ENCODE data around the gene BCO2. TPM values are rescaled to one million over a fixed set of nuclear protein-coding genes. Genes with fewer than 3 reads are reported as not detected.

BCO2 gene
- total RNA-seq, 4 donors from 2014 or later = 2.7 to 17.0 (median 9.5) TPM

DNA sequence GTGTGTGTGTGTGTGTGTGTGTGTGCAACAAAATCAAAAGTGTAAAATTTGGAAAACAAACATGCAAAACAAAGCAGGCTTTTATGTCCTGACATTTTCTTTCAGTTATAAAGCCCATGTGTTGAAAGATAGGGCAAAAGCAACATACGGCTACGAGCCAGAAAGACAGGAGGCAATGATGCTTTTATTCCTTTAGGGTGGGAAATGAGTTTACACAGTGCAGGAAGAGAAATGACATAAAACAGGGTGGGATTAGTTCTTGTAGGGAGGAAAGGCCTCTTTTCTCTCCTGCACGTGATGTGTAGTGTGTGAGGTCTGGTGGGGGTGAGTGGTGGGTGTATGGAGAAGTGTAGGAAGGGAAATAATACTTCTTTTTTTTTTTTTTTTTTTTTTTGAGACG lies 40.8 kb upstream of the BCO2 start:
- no peak for TF ChIP-seq POLR2A (IDR thresholded peaks at IDR 0.05)
- TF ChIP-seq, protein P1, sequence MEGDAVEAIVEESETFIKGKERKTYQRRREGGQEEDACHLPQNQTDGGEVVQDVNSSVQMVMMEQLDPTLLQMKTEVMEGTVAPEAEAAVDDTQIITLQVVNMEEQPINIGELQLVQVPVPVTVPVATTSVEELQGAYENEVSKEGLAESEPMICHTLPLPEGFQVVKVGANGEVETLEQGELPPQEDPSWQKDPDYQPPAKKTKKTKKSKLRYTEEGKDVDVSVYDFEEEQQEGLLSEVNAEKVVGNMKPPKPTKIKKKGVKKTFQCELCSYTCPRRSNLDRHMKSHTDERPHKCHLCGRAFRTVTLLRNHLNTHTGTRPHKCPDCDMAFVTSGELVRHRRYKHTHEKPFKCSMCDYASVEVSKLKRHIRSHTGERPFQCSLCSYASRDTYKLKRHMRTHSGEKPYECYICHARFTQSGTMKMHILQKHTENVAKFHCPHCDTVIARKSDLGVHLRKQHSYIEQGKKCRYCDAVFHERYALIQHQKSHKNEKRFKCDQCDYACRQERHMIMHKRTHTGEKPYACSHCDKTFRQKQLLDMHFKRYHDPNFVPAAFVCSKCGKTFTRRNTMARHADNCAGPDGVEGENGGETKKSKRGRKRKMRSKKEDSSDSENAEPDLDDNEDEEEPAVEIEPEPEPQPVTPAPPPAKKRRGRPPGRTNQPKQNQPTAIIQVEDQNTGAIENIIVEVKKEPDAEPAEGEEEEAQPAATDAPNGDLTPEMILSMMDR (IDR thresholded peaks at IDR 0.05) = no peak
- Histone ChIP-seq H3K4me1 (peaks cover 4 to 28% (median 6%) of the 10 kb centered on the region in 3 donors), H3K9me3 (no peaks in the 10 kb centered on the region), H3K27me3 (no peaks in the 10 kb centered on the region), H3K27ac (no peak overlapping the region), H3K36me3 (no peaks in the 10 kb centered on the region), H3K4me3 (no peak overlapping the region)
- WGBS, 2 donors = 83 to 90% methylated on average over 3 of the region's 4 CpGs
- intact Hi-C loops (cut with DNase I) = no loop called here
- no peak for DNase-seq

DNA sequence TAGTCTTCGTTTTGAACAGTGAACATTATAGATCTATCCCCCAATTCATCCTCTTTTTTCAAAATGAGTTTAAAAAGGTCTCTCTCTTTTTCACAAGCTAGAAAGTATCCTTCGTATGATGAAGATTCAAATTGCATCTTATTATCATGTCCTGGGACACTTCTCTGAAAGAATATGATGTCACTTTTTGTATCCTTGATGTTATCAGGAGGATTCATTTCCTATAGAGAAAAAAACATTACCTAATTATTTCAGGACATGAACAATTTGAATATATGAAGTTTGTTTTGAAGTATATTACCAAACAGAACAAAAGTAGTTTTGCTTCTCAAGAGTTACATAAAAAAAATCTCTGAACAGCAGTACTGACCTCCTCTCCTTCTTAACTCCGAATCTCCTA lies 31.7 kb upstream of the BCO2 start:
- WGBS, 2 donors = 86 to 87% methylated on average over 3 of the region's 3 CpGs
- H3K27me3 ChIP-seq = no peaks in the 10 kb centered on the region
- intact Hi-C loops (cut with DNase I) = no loop called here
- H3K36me3 ChIP-seq = peaks cover 0 to 65% (median 0%) of the 10 kb centered on the region in 3 donors
- DNase-seq = no peak
- no peak overlapping the region for H3K27ac ChIP-seq
- no peaks in the 10 kb centered on the region for H3K4me1 ChIP-seq
- peaks cover 0 to 9% (median 9%) of the 10 kb centered on the region in 3 donors for H3K9me3 ChIP-seq
- no peak for TF ChIP-seq POLR2A (IDR thresholded peaks at IDR 0.05)
- H3K4me3 ChIP-seq = no peak overlapping the region

DNA sequence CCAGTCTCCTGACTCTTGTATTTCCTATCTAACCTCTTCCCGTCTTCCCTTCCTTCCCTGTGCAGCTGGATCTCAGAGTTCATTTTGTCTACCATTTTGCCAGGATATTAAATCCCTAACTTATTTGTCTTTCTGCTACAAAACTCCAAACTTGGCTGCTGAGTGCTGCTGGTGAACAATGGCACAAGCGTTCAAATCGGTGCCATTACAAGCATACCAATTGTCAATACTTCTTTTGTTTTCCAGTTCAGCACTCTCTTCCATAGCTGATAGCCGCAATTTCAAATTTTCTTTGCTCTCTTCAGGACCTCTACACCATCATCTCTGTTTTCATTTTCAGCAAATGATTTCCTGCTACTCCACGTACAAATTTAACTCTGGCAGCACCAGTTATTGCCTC lies 24.8 kb upstream of the BCO2 start:
- H3K9me3 ChIP-seq = no peaks in the 10 kb centered on the region
- no peaks in the 10 kb centered on the region for H3K4me1 ChIP-seq
- DNase-seq = no peak
- peaks cover 0 to 74% (median 8%) of the 10 kb centered on the region in 3 donors for H3K36me3 ChIP-seq
- H3K4me3 ChIP-seq = no peak overlapping the region
- TF ChIP-seq, protein P1 (IDR thresholded peaks at IDR 0.05) = no peak
- TF ChIP-seq POLR2A (IDR thresholded peaks at IDR 0.05) = no peak
- no peaks in the 10 kb centered on the region for H3K27me3 ChIP-seq
- 75 to 78% methylated on average over 5 of the region's 5 CpGs for WGBS, 2 donors
- H3K27ac ChIP-seq = no peak overlapping the region
- intact Hi-C loops (cut with DNase I) = no loop called here

DNA sequence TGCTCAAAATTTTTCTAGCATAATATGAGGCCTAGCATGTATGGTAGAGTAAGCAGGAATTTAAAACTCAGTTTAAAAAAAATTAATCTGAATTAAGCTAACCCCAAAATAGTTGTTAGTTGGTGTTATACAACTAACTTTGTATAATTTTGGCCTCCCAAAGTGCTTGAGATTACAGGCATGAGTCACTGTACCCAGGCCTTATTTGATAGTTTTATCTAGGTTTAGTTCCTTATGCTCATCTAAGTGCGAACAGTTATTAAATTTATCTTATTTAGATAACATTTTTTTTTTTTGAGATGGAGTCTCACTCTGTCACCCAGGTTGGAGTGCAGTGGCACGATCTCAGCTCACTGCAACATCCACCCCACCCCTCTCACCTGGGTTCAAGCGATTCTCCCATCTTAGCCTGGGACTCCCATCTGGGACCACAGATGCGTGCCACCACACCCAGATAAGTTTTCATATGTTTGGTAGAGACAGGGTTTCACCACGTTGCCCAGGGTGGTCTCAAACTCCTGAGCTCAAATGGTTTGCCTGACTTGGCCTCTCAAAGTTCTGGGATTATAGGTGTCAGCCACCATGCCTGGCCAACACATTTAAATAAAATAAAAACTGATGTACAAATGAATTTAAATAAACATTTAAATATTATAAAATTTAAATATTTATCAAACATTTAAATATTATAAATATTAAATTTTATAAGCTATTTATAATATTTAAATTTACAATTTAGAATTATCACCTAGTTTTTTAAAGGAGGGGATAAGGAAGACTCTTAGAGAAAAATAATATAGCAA lies 19.0 kb upstream of the BCO2 start:
- no peak overlapping the region for H3K4me3 ChIP-seq
- DNase-seq = no peak
- TF ChIP-seq, protein P1 (IDR thresholded peaks at IDR 0.05) = no peak
- TF ChIP-seq POLR2A (IDR thresholded peaks at IDR 0.05) = no peak
- intact Hi-C loops (cut with DNase I) = no loop called here
- peaks cover 0 to 38% (median 9%) of the 10 kb centered on the region in 3 donors for H3K4me1 ChIP-seq
- H3K27ac ChIP-seq = peak overlapping the region in 3 of 4 donors; percentile 25 to 68 (median 65)
- 90 to 93% methylated on average over 5 of the region's 5 CpGs for WGBS, 2 donors
- H3K9me3 ChIP-seq = no peaks in the 10 kb centered on the region
- peaks cover 0 to 37% (median 8%) of the 10 kb centered on the region in 3 donors for H3K36me3 ChIP-seq
- H3K27me3 ChIP-seq = no peaks in the 10 kb centered on the region

DNA sequence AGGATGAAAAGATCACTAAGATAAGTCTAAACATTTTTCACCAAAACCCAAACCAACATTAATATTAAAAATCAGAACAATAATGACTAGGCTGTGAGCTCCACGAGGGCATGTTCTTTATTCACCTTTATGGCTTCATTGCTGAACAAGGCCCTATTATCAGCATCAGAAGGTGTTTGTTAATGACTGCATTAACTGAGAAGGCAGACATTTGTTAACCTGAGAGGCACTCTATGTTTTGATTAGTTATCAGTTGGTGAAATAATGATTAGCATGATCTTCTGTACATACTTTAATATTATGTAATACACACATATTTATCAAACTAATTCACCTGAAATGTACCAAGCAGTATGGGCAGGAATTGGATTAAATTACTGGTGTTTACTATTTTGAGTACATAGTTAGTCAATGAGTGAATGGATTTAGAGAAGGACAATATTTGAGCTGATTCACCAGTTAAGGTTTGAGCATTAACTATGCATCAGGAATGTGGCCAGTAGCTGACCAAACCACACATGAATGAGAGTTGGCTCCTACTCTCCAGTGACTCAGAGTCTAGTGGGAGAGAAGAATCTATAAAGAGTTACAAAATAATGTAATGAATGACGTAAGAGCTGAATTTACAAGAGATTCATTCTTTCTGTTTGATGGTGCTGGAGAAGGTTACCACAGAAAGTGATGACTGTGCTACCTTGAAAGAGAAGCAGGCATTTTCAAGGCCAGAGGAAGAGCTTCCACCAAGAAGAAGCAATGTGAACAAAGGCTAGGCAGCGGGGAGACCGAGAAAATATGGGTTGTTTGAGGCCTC lies 18.2 kb upstream of the BCO2 start:
- TF ChIP-seq, protein P1 (IDR thresholded peaks at IDR 0.05) = no peak
- no peak for TF ChIP-seq POLR2A (IDR thresholded peaks at IDR 0.05)
- H3K27me3 ChIP-seq = no peaks in the 10 kb centered on the region
- peaks cover 0 to 46% (median 15%) of the 10 kb centered on the region in 3 donors for H3K4me1 ChIP-seq
- no peaks in the 10 kb centered on the region for H3K9me3 ChIP-seq
- H3K36me3 ChIP-seq = peaks cover 0 to 29% (median 8%) of the 10 kb centered on the region in 3 donors
- H3K27ac ChIP-seq = peak overlapping the region; percentile 25 to 76 (median 66)
- H3K4me3 ChIP-seq = no peak overlapping the region
- 59 to 67% methylated on average over 4 of the region's 4 CpGs for WGBS, 2 donors
- intact Hi-C loops (cut with DNase I) = no loop called here
- DNase-seq = no peak

Measured in esophagus squamous epithelium (tissue), 5 donors.